ENCODE data around the gene ZP1.

DNA sequence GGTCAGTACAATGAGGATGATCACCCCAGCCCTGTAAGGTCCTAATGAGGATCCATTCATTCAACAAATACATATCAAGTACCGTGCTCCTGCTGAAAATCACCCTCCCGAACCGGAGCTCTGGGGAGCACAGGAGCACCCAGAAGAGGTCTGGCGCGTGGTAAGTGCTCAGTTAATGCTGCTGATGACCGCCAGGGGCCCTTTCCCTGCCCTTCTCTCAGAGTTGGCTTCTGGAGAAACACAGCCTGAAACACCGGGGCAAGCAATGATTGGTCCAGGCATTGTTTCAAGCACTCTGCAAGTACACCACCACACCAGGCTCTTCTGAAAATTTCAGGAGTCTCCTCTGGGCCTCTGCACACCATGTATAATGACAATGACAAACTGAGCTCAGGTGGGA lies 29.2 kb upstream of the ZP1 start:
- TF ChIP-seq CTCF (IDR thresholded peaks at IDR 0.05) (no peak), POLR2A (IDR thresholded peaks at IDR 0.05) (no peak), EP300 (IDR thresholded peaks at IDR 0.05; ENCODE audit: low read depth) (no peak)
